ENCODE measurements around the gene TRAF3.
"Not testable (repeated sequence)": the region's sequence is repeated elsewhere in the genome, so short reads cannot be mapped to it uniquely, and the experiment has no call there.

Gene TRAF3

GRCh38 chr14:102757646-102758045 is 19.6 kb upstream of the TRAF3 start:
- DNase-seq (ENCODE audit: low read depth in 1 of 2, low spot score in 1 of 2) = no peak
- in situ Hi-C loops (cut with HindIII; ENCODE audit: low pct_unique_long_range_greater_than_20kb, low sequenced_read_pairs) = no loop called here
- TF ChIP-seq JUND (IDR thresholded peaks at IDR 0.05; ENCODE audit: low read depth) = no peak

GRCh38 chr14:102758087-102758486 is 19.2 kb upstream of the TRAF3 start:
- no peak for DNase-seq (ENCODE audit: low read depth in 1 of 2, low spot score in 1 of 2)
- in situ Hi-C loops (cut with HindIII; ENCODE audit: low pct_unique_long_range_greater_than_20kb, low sequenced_read_pairs) = no loop called here
- no peak for TF ChIP-seq JUND (IDR thresholded peaks at IDR 0.05; ENCODE audit: low read depth)

DNA sequence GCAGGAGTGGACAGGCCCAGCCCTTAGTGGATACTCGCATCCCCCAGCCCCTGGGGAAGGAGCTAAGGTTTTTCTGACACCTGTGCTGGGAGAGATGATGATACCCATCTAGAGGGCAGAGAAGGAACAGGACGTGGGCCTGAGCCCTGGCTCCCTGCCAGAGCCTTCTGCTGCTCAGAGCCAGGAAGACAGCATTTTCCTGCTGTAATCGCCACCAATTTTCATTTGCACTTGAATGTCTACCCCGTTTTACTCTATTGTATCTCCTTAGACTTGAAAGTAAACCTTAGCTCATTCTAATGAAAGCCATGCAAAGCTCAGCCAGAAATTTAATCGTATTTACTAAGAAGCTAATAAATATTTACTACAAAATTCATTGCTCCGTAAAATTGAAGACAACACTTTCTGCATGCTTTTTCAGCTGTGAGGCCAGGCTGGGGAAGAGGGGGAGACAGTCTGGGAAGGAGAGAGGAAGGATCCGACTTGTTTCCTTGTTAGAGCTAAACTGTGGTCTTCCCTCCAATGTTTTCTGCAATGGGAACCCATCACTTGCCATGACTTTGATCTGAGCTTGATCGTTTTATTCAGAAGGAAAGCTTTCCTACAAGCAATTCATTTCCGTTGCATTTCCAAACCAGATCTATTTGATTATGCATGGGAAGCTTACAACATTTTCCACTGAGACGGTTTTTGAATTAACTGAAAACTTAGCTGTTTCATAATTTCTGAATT is 17.6 kb upstream of the TRAF3 start:
- peak in 1 of 2 experiments; percentile 43 for DNase-seq (ENCODE audit: low read depth in 1 of 2, low spot score in 1 of 2)
- in situ Hi-C loops (cut with HindIII; ENCODE audit: low pct_unique_long_range_greater_than_20kb, low sequenced_read_pairs) = no loop called here
- TF ChIP-seq JUND (IDR thresholded peaks at IDR 0.05; ENCODE audit: low read depth) = no peak

DNA sequence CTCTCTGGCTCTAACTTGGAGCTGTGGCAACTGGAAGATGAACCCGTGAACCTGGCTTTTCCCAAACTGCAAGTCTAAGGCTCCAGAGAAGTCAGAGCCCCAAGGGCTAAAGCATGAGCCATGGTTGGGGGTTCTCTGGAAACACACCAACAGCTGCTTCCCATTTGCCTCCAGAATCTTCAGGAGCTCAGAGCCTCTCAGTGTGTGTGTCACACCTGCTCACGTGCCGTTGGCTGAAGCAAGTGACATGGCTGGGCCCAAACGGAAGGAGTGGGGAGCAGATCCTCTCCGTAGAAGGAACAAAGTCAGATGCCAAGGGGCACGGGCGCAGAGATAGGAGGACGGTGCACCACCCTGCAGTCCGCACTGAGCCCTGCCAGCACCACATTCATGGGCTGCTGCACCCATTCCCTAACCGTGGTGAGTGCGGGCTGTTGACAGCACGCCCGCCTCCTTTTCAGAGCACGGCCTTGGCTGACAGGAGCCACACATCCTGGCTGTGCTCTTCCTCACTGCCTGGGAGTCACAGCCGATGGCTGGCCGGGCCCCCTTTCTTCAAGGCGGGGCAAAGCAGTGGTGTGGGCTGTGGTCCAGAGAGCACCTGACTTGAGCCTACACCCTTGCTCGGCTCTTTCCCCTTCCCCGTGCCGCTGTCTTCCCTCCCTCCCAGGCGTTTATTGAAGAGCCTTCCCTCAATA is 16.6 kb upstream of the TRAF3 start:
- no peak for DNase-seq (ENCODE audit: low read depth in 1 of 2, low spot score in 1 of 2)
- TF ChIP-seq JUND (IDR thresholded peaks at IDR 0.05; ENCODE audit: low read depth) = no peak
- in situ Hi-C loops (cut with HindIII; ENCODE audit: low pct_unique_long_range_greater_than_20kb, low sequenced_read_pairs) = no loop called here

DNA sequence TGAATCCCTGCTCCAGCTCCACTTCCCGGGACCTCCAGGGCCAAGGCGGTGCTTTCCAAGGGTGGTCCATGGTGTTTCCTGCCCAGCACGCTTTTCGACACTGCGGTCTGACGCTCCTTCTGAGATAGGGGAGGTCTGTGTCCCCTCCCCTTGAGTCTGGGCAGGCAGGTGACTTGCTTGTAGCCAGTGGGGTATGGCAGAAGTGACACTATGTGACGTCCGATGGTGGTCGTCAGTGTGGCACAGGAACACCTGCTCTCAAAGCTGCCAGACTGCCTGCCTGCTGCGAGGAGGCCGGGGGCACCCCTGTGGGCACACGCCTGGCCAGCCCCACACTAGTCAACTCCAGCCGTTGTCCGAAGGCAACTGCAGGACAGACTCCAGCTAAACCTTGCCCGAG is 16.0 kb upstream of the TRAF3 start:
- TF ChIP-seq JUND (IDR thresholded peaks at IDR 0.05; ENCODE audit: low read depth) = no peak
- DNase-seq (ENCODE audit: low read depth in 1 of 2, low spot score in 1 of 2) = no peak
- in situ Hi-C loops (cut with HindIII; ENCODE audit: low pct_unique_long_range_greater_than_20kb, low sequenced_read_pairs) = no loop called here

DNA sequence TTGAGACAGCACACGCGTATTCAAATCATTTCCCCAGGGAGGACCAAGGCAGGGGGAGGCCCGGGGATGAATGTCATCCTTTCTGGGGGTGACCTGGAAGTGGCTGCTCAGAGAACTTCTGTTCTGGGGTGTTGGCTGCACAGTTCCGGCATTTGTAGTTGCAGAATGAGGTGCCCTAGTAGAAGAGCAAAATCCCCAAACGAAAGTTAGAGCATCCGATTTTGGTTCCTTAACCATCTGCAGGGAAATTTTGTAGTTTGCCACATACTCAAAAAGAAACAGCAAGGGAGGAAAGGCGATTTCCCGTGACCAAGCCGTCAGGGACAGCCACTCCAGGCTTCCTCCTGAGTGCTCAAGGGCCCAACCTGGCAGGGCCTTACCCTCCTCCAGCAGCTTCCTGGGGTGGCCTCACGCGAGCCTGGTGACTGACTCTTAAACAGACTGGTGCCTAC is 13.0 kb upstream of the TRAF3 start:
- TF ChIP-seq JUND (IDR thresholded peaks at IDR 0.05; ENCODE audit: low read depth) = no peak
- in situ Hi-C loops (cut with HindIII; ENCODE audit: low pct_unique_long_range_greater_than_20kb, low sequenced_read_pairs) = no loop called here
- no peak for DNase-seq (ENCODE audit: low read depth in 1 of 2, low spot score in 1 of 2)

- in situ Hi-C loops (cut with HindIII; ENCODE audit: low pct_unique_long_range_greater_than_20kb, low sequenced_read_pairs); DNase-seq (ENCODE audit: low read depth in 1 of 2, low spot score in 1 of 2): not testable (repeated sequence)
These were observed 11.5 kb upstream of the TRAF3 start for GRCh38 chr14:102765770-102766169.

DNA sequence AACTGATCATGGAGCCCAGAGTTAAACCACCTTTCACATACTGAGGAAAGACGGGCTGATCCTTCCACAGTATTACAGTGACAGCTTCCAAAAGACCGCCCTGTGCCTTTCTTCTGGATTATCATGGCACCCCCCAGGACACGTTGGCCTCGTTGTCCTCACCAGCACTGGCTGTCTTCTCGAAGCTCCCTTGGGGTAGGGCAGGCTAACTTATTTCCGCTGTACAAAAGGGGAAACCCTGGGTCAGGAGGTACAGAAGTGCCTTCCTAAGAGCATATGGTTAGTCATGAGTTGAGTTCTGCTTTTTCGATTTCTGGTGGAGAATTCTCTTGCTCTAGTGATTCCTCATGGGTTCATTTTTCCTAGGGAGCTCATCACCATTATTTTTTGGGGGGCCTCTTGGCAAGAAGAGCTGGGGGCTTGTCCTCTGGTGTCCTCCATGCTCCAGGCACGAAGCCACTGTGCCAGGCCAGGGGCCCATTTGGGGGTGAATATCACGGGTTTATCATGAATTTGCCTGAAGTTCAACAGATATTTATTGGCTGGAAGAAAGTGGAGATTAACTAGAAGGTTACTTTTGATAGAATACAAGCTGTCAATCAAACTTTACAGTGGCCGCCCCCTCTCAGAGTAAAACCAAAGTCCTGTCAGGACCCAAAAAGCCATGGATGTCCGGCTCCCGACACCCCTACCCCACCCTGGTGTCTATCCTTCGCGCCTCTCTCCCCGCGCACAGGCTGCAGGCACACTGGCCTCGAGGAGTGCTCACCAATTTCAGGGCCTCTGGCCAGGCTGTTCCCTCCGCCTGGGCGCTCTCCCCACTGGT is 8.8 kb upstream of the TRAF3 start:
- no peak for TF ChIP-seq JUND (IDR thresholded peaks at IDR 0.05; ENCODE audit: low read depth)
- no peak for DNase-seq (ENCODE audit: low read depth in 1 of 2, low spot score in 1 of 2)
- in situ Hi-C loops (cut with HindIII; ENCODE audit: low pct_unique_long_range_greater_than_20kb, low sequenced_read_pairs) = no loop called here

DNA sequence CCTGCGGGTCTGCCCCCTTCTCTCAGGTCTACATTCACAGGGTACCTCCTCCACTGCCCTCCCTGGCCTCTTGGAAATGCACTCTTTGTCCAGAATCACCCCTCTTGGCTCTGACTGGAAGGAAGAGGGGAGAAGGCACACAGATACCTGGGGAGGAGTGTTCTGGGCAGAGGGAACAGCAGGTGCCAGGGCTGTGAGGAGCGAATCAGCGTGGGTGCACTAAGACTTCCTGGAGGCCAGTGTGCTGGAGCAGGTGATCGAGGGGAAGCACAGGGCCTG is 8.3 kb upstream of the TRAF3 start:
- DNase-seq (ENCODE audit: low read depth in 1 of 2, low spot score in 1 of 2) = no peak
- in situ Hi-C loops (cut with HindIII; ENCODE audit: low pct_unique_long_range_greater_than_20kb, low sequenced_read_pairs) = no loop called here
- TF ChIP-seq JUND (IDR thresholded peaks at IDR 0.05; ENCODE audit: low read depth) = no peak

- TF ChIP-seq JUND (IDR thresholded peaks at IDR 0.05; ENCODE audit: low read depth) = no peak
- no peak for DNase-seq (ENCODE audit: low read depth in 1 of 2, low spot score in 1 of 2)
- in situ Hi-C loops (cut with HindIII; ENCODE audit: low pct_unique_long_range_greater_than_20kb, low sequenced_read_pairs) = no loop called here
These were observed 6.8 kb upstream of the TRAF3 start for GRCh38 chr14:102770147-102771123.

DNA sequence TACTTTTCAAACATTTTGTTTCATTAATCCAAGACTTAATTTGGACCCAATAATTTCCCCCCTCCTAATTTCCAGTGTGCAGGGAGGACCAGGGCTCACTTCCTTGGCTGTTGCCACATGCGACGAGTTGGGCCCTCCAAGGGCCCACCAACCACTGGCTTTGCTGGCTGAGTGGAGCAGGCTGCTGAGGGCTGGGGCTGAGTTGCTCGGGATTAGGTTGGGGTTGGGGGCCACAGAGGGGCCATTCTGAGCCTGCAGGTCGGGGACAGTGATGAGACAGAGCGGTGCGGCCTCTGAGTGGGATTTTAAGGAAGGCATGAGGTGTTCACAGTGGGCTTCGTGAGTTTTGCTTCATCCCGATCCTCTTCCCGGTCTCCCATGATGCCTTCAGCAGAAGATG is 6.1 kb upstream of the TRAF3 start:
- no peak for DNase-seq (ENCODE audit: low read depth in 1 of 2, low spot score in 1 of 2)
- in situ Hi-C loops (cut with HindIII; ENCODE audit: low pct_unique_long_range_greater_than_20kb, low sequenced_read_pairs) = no loop called here
- no peak for TF ChIP-seq JUND (IDR thresholded peaks at IDR 0.05; ENCODE audit: low read depth)
